NCI-H345 treated with DMSO at 0.1 percent for 48 hours (cell line): ENCODE measurements around the gene UQCR11.

Experiments
- DNase-seq: peaks from one replicate; lab custom pipeline; 2025; ENCODE audit not compliant: unreplicated experiment; lab: John Stamatoyannopoulos, UW

UQCR11 gene

GRCh38 chr19:1592755-1593500 is 12.3 kb downstream of the UQCR11 start, which contains the start of gene MBD3:
Gene MBD3 (minus strand): TSS chr19:1592865. CDS start chr19:1592631, 234 bp downstream.
- DNase-seq = peak; percentile 82

GRCh38 chr19:1592024-1592754 is 13.1 kb downstream of the UQCR11 start:
- peak; percentile 83 for DNase-seq

DNA sequence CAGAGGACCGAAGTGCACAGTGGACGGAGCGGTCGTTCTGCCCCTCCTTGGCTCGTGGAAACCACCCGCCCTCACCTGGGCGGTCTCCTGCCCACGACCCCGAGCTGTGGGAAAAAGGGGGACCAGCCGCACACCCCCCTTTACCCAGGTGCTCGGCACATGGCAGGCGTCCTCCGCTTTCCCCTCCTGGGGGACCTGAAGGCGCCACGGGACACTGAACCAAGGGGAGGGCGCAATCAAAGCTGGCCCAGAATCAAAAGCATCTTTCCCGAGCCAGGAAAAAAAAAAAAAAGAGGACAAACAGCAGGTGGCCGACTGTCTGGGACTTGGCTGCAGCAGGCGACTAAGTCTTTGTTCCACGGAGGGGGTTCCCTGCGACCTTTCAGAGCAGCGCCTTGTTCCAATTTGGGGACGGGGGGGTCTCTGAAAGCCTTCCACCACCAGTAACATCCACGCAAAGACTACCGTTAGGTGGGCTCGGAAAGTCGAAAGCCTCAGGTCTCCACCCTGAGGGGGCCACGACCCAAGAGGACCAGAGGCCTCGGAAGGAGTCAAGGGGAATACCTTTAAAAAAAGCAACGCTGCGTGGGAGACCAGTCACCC is 13.7 kb downstream of the UQCR11 start:
- DNase-seq = no peak

DNA sequence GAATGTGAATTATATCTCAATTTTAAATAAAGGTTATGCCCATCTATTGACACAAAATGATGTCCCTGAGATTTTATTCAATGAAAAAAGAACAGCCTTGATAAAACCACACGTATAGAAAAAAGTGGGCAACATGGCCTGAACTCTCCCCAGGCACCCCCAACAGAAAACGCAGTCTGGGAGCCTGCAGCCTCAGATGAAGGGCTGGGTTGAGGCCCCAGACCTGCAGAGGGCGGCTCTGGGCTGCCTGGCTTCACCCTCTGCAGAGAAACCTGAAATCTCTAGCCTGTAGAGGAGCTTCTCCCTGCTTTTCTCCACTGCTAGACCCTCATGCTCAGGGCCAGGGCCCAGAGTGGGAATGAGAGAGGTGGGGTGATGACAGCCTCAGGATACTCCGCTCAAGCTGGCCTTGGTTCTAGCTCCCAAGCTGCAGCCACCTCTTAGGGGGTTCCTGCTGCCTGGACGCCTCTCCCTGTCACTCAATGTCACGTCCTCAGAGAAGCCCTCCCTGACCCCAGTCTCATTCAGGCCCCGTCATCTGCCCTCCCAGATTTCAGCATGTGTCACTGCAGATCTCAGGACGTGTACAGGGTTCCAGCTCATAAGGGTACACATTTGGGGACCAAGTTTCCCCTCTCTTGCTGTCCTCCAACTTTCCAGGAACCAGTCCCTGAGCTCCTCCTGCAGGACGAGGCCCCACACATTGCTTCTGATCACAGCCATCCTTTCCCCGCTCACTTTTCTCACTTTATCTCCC is 14.4 kb downstream of the UQCR11 start:
- DNase-seq = no peak

DNA sequence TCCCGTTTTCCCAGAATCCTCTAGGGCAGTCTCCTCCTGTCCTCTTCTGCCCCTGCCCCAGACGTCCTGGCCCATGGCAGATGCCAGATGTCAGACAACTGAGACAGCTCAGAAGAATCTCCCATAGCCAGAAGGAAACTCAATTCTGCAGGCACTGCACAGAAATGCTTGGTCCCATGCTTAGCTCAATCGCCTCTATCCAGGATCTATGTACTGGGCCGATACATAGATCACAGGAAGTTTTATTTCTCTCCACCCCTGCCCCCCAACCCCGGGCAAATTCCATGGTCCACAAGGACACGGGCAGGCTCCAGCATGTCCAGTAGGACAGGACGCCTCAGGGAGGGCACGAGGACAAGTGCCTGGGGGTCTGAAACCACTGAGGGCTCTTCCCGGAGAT is 17.4 kb downstream of the UQCR11 start:
- DNase-seq = no peak

- no peak for DNase-seq
These were observed 20.1 kb downstream of the UQCR11 start for GRCh38 chr19:1585243-1585580.

GRCh38 chr19:1584500-1585242 is 20.6 kb downstream of the UQCR11 start:
- no peak for DNase-seq

DNA sequence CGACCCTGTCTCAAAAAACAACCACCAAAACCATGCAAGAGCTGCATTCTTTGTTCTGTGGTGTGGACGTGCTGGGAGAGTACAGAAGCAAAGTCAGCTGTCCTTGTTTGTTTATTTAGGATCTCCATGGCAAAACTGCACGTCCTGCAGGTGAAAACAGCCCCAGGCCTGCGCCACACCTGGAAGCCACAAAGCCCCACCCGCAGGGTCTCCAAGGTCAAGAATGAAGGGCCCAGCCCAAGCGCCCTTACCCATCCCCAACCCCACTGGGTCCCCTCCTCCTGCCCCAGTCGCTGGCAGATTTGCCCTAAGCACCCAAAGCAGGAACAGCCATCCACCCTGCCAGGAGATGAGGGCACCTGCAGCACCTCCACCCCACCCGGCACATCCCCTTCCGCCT is 23.1 kb downstream of the UQCR11 start:
- no peak for DNase-seq

DNA sequence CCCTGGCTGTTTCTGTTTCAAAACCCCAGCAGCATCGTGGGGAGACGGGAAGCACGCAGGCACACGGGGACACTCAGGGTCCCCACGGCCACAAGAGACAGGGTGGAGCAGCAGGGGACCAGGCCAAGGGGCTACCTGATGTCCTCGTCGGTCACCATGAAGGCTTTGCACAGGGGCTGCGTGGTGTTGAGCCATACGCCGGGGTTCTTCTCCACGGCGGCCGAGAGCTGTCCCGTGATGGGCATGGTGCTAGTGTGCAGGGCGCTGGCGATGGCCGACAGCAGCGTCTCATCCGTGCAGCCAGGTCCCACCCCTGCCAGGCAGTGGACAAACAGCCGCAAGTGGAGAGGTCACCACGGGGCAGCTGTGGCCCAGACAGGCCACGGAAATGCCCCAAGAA is 24.3 kb downstream of the UQCR11 start:
- no peak for DNase-seq

GRCh38 chr19:1580382-1580781 is 24.9 kb downstream of the UQCR11 start:
- no peak for DNase-seq

GRCh38 chr19:1579222-1579621 is 26.0 kb downstream of the UQCR11 start:
- DNase-seq = no peak

GRCh38 chr19:1577929-1578618 is 27.2 kb downstream of the UQCR11 start:
- no peak for DNase-seq

DNA sequence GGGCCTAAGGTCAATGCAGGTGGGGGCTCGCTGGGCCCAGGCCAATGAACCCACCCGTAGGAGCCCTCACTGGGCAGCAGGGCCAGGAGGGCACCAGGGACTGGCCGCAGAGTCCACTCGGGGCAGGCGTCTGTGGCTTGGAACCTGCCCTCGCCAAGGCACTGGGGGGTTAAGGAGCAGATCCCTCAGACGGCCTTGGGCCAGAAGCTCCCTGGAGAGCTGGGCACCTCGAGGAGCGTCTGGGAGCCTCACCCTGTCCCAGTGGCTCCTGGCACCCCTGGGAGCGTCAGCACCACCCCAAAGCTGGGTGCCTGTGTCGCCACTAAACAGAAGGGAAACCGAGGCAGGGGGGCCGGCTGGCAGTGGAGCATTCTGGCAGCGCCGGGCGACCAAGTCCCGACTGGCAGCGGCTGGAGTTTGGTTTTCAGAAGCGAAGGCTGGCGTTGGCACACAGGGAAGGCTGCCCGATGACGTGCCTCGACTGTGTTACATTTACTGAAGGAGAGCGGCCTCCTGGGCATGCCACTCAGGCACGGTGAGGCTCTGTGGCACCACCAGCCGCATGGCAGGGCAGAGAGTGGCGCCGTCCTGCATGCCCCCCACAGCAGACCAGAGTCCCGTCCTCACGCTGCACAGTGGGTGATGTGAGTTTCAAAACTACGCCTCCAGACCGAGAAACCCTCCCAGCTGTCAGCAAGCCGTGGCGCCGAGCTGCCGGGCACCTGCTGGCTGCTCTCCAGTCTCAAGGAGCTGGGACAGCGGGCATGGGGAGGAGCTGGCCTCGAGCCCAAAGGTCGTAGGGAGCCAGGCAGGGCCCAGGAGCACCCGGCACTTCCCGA is 28.0 kb downstream of the UQCR11 start:
- DNase-seq = no peak

DNA sequence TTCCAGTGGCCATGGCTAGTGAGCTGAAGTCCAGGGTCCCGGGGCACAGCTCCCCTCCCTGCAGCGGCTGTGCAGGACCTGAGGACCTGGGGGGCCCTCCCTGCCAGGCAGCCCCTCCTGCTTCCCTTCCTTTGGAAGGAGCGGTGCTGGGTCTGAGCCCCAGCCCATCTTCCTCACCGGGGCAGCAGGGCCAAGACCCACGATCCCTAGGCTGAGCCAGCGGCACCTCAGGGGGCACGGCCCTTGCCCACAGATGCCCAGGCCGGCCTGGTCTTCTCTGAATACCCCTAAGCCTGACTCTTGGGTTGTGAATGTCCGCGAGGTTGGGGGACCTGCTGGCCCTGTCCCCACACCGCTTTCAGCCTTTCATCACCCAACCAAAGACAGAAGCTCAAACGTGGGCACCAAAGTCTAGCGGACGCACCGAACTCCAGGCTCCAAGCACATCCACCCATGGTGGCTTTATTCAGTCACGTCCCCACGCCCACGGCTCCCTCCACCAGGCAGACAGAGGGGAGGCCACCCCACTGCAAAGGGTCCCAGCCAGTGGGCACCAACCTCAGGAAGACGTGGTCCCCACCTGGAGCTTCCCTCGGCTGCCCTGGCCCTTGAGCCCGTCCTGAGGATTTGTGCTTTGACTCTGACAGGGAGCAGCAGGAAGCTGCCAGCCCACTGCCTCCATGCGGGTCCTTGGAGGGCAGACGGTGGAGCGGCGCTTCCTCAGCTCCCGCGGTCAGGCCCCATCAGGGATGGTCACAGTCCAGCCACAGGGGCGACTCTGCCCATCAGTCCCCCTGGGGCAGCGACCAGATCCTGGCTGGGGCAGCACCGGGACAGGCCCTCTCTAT is 28.8 kb downstream of the UQCR11 start:
- no peak for DNase-seq

- no peak for DNase-seq
These were observed 29.7 kb downstream of the UQCR11 start for GRCh38 chr19:1575323-1576241.

GRCh38 chr19:1574354-1575136 is 30.7 kb downstream of the UQCR11 start:
- DNase-seq = no peak

GRCh38 chr19:1572795-1573194 is 32.5 kb downstream of the UQCR11 start:
- DNase-seq = no peak
